OCI-LY3 (cell line): ENCODE measurements around the gene DOHH.
"Not testable (repeated sequence)": the region's sequence is repeated elsewhere in the genome, so short reads cannot be mapped to it uniquely, and the experiment has no call there.

Source experiments
- H2AFZ ChIP-seq: fragments of 200-600, 300-600 bp; shearing (Covaris generic); 2 replicates; pipeline ENCODE4 v1.6.0; 2014; ENCODE audit warnings: antibody characterized with exemption, low read depth, low read length
- H3K27ac ChIP-seq: fragments of 200-600, 300-600 bp; sonication (generic); 2 replicates; pipeline ENCODE4 v1.5.1; 2014; ENCODE audit warnings: mild to moderate bottlenecking, low read length, moderate library complexity, mixed read lengths
- H3K27me3 ChIP-seq: fragments of 200-600, 300-600 bp; sonication (generic); 2 replicates; pipeline ENCODE4 v1.6.1; 2014; ENCODE audit warnings: low read depth, low read length, mixed read lengths
- H3K36me3 ChIP-seq: fragments of 200-600, 300-600 bp; sonication (generic); replicated peaks from 2 replicates; pipeline ENCODE3; 2014; ENCODE audit warnings: low read depth, low read length, mixed read lengths
- H3K4me1 ChIP-seq: fragments of 300-600, 200-600 bp; sonication (generic); 2 replicates; pipeline ENCODE4 v1.6.1; 2014; ENCODE audit warnings: low read length, mixed read lengths
- H3K4me2 ChIP-seq: fragments of 200-600, 300-600 bp; sonication (generic); 2 replicates; pipeline ENCODE4 v1.6.1; 2014; ENCODE audit warnings: low read length, mixed read lengths
- H3K4me3 ChIP-seq: fragments of 300-600, 200-600 bp; sonication (generic); 2 replicates; pipeline ENCODE4 v1.5.1; 2014; ENCODE audit warnings: antibody characterized with exemption, mild to moderate bottlenecking, low read length, moderate library complexity
- H3K79me2 ChIP-seq: fragments of 300-600, 200-600 bp; shearing (Covaris generic); 2 replicates; pipeline ENCODE4 v1.6.1; 2014; ENCODE audit warnings: mild to moderate bottlenecking, low read length, mixed read lengths
- H3K9ac ChIP-seq: fragments of 300-600, 200-600 bp; shearing (Covaris generic); 2 replicates; pipeline ENCODE4 v1.6.0; 2014; ENCODE audit warnings: mild to moderate bottlenecking, low read length, moderate library complexity
- H3K9me3 ChIP-seq: fragments of 200-600, 300-600 bp; shearing (Covaris generic); 2 replicates; pipeline ENCODE4 v1.6.1; 2014; ENCODE audit warnings: low read length, mixed read lengths; ENCODE audit not compliant: insufficient read depth
- H4K20me1 ChIP-seq: fragments of 200-600, 300-600 bp; sonication (generic); 2 replicates; pipeline ENCODE4 v1.6.1; 2016; ENCODE audit warnings: low read length, mixed read lengths; ENCODE audit not compliant: insufficient read depth
- EZH2phosphoT487 ChIP-seq: fragments of 200-600 bp; shearing (Covaris generic); IDR thresholded peaks from 2 replicates; pipeline ENCODE4 v1.6.1; 2018; ENCODE audit warnings: antibody characterized with exemption, mixed run types, low read depth
- TF ChIP-seq, protein P1 (sequence below): fragments of 200-600, 300-600 bp; sonication (generic); IDR thresholded peaks from 2 replicates; pipeline ENCODE4 v1.5.1; 2014; ENCODE audit warnings: antibody characterized with exemption, low read length, low read depth

The DOHH gene

DNA sequence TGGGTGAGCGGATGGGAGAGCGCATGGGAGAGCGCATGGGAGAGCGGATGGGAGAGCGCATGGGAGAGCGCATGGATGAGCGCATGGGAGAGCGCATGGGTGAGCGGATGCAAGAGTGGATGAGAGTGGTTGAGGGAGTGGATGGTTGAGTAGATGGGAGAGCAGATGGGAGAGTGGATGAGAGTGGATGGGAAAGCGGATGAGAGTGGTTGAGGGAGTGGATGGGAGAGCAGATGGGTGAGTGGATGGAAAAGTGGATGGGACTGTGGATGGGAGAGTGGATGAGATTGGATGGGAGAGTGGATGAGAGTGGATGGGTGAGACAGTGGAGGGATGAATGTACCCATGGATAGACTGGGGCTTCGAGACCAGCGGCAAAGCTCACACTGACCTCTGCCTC is 29.9 kb upstream of the DOHH start:
- Histone ChIP-seq H4K20me1 (peaks cover 8% of the 10 kb centered on the region; the same call in 1 of the 2 replicates), H2AFZ (no peak overlapping the region), H3K9ac (no peak overlapping the region), H3K4me1 (no peaks in the 10 kb centered on the region), H3K36me3 (peaks cover 56% of the 10 kb centered on the region), H3K27me3 (no peaks in the 10 kb centered on the region), H3K79me2 (no peaks in the 10 kb centered on the region), H3K9me3 (no peaks in the 10 kb centered on the region), H3K4me2 (no peak overlapping the region), H3K27ac (no peak overlapping the region), H3K4me3 (no peak overlapping the region)
- TF ChIP-seq EZH2phosphoT487, result no peak
- TF ChIP-seq, protein P1, sequence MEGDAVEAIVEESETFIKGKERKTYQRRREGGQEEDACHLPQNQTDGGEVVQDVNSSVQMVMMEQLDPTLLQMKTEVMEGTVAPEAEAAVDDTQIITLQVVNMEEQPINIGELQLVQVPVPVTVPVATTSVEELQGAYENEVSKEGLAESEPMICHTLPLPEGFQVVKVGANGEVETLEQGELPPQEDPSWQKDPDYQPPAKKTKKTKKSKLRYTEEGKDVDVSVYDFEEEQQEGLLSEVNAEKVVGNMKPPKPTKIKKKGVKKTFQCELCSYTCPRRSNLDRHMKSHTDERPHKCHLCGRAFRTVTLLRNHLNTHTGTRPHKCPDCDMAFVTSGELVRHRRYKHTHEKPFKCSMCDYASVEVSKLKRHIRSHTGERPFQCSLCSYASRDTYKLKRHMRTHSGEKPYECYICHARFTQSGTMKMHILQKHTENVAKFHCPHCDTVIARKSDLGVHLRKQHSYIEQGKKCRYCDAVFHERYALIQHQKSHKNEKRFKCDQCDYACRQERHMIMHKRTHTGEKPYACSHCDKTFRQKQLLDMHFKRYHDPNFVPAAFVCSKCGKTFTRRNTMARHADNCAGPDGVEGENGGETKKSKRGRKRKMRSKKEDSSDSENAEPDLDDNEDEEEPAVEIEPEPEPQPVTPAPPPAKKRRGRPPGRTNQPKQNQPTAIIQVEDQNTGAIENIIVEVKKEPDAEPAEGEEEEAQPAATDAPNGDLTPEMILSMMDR, result no peak

DNA sequence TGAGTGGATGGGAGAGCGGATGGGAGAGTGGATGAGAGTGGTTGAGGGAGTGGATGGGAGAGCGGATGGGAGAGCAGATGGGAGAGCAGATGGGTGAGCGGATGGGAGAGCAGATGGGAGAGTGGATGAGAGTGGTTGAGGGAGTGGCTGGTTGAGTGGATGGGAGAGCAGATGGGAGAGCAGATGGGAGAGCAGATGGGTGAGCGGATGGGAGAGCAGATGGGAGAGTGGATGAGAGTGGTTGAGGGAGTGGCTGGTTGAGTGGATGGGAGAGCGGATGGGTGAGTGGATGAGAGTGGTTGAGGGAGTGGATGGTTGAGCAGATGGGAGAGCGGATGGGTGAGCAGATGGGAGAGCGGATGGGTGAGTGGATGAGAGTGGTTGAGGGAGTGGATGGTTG is 28.8 kb upstream of the DOHH start:
- not testable (repeated sequence) for H3K4me1 ChIP-seq, H3K27me3 ChIP-seq, H2AFZ ChIP-seq, H3K4me3 ChIP-seq, H4K20me1 ChIP-seq, H3K79me2 ChIP-seq, H3K4me2 ChIP-seq, H3K27ac ChIP-seq, H3K9me3 ChIP-seq, H3K9ac ChIP-seq
- peaks cover 53% of the 10 kb centered on the region for H3K36me3 ChIP-seq

DNA sequence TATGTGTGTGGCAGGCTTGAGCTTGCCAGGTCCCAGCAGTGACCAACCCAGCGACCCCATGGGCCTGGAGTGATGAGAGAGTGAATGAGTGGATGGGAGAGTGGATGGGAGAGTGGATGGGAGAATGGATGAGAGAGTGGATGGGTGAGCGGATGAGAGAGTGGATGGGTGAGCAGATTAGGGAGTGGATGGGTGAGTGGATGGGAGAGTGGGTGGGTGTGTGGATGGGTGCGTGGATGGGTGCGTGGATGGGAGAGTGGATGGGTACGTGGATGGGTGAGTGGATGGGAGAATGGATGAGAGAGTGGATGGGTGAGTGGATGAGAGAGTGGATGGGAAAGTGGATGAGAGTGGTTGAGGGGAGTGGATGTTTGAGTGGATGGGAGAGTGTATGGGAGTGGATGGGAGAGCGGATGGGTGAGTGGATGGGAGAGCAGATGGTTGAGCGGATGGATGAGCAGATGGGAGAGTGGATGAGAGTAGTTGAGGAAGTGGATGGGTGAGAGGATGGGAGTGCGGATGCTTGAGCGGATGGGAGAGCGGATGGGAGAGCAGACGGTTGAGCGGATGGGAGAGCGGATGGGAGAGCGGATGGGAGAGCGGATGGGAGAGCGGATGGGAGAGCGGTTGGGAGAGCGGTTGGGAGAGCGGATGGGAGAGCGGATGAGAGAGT is 28.2 kb upstream of the DOHH start:
- H3K4me1 ChIP-seq, result no peaks in the 10 kb centered on the region
- no peaks in the 10 kb centered on the region for H3K79me2 ChIP-seq
- peaks cover 52% of the 10 kb centered on the region for H3K36me3 ChIP-seq
- no peaks in the 10 kb centered on the region for H3K27me3 ChIP-seq
- no peak overlapping the region for H3K4me2 ChIP-seq
- peaks cover 11% of the 10 kb centered on the region for H4K20me1 ChIP-seq
- TF ChIP-seq, protein P1, result no peak
- TF ChIP-seq EZH2phosphoT487, result no peak
- no peak overlapping the region for H2AFZ ChIP-seq
- no peak overlapping the region for H3K4me3 ChIP-seq
- no peak overlapping the region for H3K9ac ChIP-seq
- no peak overlapping the region for H3K27ac ChIP-seq
- no peaks in the 10 kb centered on the region for H3K9me3 ChIP-seq

DNA sequence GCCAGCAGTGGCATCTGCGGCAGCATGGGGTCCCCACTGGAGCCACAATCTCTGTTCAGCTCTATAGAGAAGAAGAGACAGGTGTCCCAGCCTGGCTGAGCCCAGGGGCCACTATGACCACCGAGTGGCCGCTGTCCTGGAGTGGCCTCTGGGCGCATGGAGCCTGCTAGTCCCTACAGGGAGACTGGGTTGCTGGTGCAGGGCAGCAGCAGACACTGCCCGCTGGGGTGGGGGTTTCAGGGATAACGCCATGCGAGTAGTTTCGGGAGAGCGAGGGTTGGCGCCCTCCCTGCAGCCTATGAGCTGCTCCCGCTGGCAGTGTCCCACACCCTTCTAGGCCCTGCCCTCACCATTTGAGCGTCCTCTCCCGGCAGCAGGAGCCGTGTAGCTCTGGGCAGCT is 27.6 kb upstream of the DOHH start:
- H3K9me3 ChIP-seq, result no peaks in the 10 kb centered on the region
- no peak overlapping the region for H2AFZ ChIP-seq
- H3K4me3 ChIP-seq, result no peak overlapping the region
- no peaks in the 10 kb centered on the region for H3K27me3 ChIP-seq
- no peak overlapping the region for H3K9ac ChIP-seq
- H3K27ac ChIP-seq, result no peak overlapping the region
- no peak for TF ChIP-seq EZH2phosphoT487
- peaks cover 14% of the 10 kb centered on the region for H4K20me1 ChIP-seq
- H3K4me2 ChIP-seq, result no peak overlapping the region
- peaks cover 46% of the 10 kb centered on the region for H3K36me3 ChIP-seq
- H3K79me2 ChIP-seq, result no peaks in the 10 kb centered on the region
- no peaks in the 10 kb centered on the region for H3K4me1 ChIP-seq

DNA sequence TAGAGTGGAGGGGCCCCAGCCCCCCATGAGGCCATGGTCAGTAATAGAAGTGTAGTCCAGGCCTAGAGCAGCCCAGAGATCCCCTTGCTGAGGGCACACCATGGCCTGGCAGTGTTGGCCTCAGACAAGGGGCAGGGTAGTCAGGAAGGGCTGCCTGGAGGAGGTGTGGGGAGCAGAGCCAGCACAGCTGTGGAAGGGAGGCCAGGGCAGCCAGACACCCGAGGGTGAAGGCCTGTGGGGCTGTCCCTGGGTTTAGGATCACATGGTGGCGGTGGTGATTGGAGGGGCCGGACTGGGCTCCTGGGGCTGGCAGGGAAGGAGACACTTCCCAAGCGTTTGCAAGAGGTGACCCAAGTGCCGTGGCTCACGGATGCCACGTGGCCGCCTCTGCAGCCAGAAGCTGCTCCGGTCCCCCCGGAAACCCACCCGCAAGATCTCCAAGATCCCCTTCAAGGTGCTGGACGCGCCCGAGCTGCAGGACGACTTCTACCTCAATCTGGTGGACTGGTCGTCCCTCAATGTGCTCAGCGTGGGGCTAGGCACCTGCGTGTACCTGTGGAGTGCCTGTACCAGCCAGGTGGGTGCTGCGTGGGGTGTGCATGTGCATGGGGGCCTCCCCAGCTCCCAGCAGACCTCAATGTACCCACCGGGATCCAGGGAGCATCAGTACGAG is 26.9 kb upstream of the DOHH start:
- Histone ChIP-seq H3K4me1 (no peaks in the 10 kb centered on the region), H3K27me3 (no peaks in the 10 kb centered on the region), H3K9ac (no peak overlapping the region), H3K79me2 (peaks cover 2% of the 10 kb centered on the region; the same call in 1 of the 2 replicates), H3K4me3 (no peak overlapping the region), H3K4me2 (no peak overlapping the region), H3K27ac (no peak overlapping the region), H3K9me3 (no peaks in the 10 kb centered on the region), H2AFZ (no peak overlapping the region), H3K36me3 (peaks cover 48% of the 10 kb centered on the region), H4K20me1 (peaks cover 15% of the 10 kb centered on the region)
- TF ChIP-seq EZH2phosphoT487, result no peak
- TF ChIP-seq, protein P1, result no peak
